AG09309 (cell line): ENCODE data around the gene NR4A1.

ENCODE experiments used
- DNase-seq: peaks from one replicate; pipeline ENCODE4 v3.0.0-alpha.2; 2010; ENCODE audit warnings: low read depth
- H3K4me3 ChIP-seq: 2 replicates; pipeline ENCODE4 v1.5.1; 2011; ENCODE audit warnings: mild to moderate bottlenecking, low read depth, low read length, moderate library complexity; ENCODE audit not compliant: control insufficient read depth
- CTCF ChIP-seq: IDR thresholded peaks from 2 replicates; pipeline ENCODE4 v1.5.1; 2011; ENCODE audit warnings: mild to moderate bottlenecking, low read depth, low read length, inconsistent platforms; ENCODE audit not compliant: insufficient read depth, control insufficient read depth; ENCODE audit errors: missing control alignments

Gene NR4A1

GRCh38 chr12:52020539-52021336, 30.5 kb upstream of the NR4A1 start:
- H3K4me3 ChIP-seq = no peak overlapping the region
- no peak for DNase-seq

DNA sequence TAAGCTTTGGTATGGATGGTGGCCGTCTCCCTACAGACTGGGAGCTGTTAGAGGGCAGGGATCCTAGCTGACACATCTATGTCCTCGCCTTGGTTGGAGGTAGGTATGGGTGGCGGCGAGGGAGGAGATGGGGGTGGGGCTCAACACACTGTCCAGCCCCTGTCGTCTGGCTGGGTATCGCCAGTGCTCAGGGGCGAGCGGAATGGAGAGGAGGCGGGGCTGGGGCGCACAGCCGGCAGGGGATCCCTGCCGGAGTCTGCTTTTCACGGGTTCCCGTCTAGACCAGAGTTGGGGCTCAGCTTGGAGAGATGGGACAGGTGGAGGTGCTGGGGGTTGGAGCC, 28.4 kb upstream of the NR4A1 start:
- no peak for TF ChIP-seq CTCF
- no peak for DNase-seq

More at GRCh38 chr12:52020539-52021336, 30.5 kb upstream of the NR4A1 start:
- TF ChIP-seq CTCF = peak; percentile 83

GRCh38 chr12:52023182-52023975, 27.9 kb upstream of the NR4A1 start:
- DNase-seq = no peak
- TF ChIP-seq CTCF = peak; percentile 84
- peak overlapping the region; percentile 72 for H3K4me3 ChIP-seq

More for the DNA sequence above, 28.4 kb upstream of the NR4A1 start:
- H3K4me3 ChIP-seq = peak overlapping the region; percentile 72; the same call in 1 of the 2 replicates

- no peak for DNase-seq
- H3K4me3 ChIP-seq = peak overlapping the region; percentile 72
Measured at GRCh38 chr12:52023976-52024688, 27.1 kb upstream of the NR4A1 start.

GRCh38 chr12:52024845-52025230, 26.4 kb upstream of the NR4A1 start:
- no peak overlapping the region for H3K4me3 ChIP-seq
- no peak for DNase-seq
- TF ChIP-seq CTCF = no peak

More at GRCh38 chr12:52023976-52024688, 27.1 kb upstream of the NR4A1 start:
- TF ChIP-seq CTCF = no peak

- no peak overlapping the region for H3K4me3 ChIP-seq
- no peak for DNase-seq
- TF ChIP-seq CTCF = no peak
Measured at GRCh38 chr12:52026263-52026662, 25.0 kb upstream of the NR4A1 start.
